Thyroid gland (tissue), 4 donors: ENCODE measurements around the gene FBXL13.

Experiments
- CTCF ChIP-seq, 6 experiments: fragments of 200-600 bp in 3 of 6; fragments of 450-650 bp in 3 of 6; sonication (generic) in 3 of 6; IDR thresholded peaks; one replicate each; pipeline ENCODE4 v1.5.1; 2016 to 2019; ENCODE audit warnings: antibody characterized with exemption in 6 of 6, mild to moderate bottlenecking in 2 of 6, inconsistent platforms in 1 of 6, moderate library complexity in 1 of 6
- POLR2A ChIP-seq, 2 donors: fragments of 450-650 bp; IDR thresholded peaks; one replicate each; pipeline ENCODE4 v1.6.1; 2017; ENCODE audit warnings: antibody characterized with exemption in 2 of 2, mild to moderate bottlenecking in 2 of 2, moderate library complexity in 1 of 2

GRCh38 chr7:102837802-102838201, 236.8 kb downstream of the FBXL13 start:
- TF ChIP-seq CTCF (IDR thresholded peaks at IDR 0.05) = no peak
- TF ChIP-seq POLR2A (IDR thresholded peaks at IDR 0.05) = no peak
